GM23248 (cell line): ENCODE data around the gene ZNF280A.

ENCODE experiments used
- EZH2 ChIP-seq: fragments of 200-600 bp; sonication (generic); IDR thresholded peaks from 2 replicates; pipeline ENCODE4 v1.6.1; 2018; ENCODE audit warnings: antibody characterized with exemption, mild to moderate bottlenecking; ENCODE audit not compliant: insufficient read depth, poor library complexity, severe bottlenecking
- EZH2phosphoT487 ChIP-seq: fragments of 200-600 bp; sonication (generic); IDR thresholded peaks from 2 replicates; pipeline ENCODE4 v1.6.1; 2018; ENCODE audit warnings: antibody characterized with exemption, moderate library complexity, mild to moderate bottlenecking, low read depth; ENCODE audit not compliant: insufficient read depth

DNA sequence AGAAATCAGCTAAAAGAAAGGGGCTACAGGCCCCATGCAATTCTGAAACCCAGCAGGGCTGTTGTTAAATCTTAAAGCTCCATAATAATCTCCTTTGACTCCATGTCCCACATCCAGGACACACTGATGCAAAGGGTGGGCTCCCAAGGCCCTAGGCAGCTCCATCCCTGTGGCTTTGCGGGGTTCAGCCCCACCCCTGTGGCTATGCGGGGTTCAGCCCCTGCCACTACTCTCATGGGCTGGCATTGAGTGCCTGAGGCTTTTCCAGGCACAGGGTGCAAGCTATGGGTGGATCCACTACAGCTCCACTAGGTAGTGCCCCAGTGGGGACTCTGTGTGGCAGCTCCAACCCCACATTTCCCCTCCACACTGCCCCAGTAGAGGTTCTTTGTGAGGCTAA, 8.7 kb upstream of the ZNF280A start:
- TF ChIP-seq EZH2: no peak
- TF ChIP-seq EZH2phosphoT487: no peak
